K562 (cell line): ENCODE data around the gene TRIM33. TPM values are rescaled to one million over a fixed set of nuclear protein-coding genes. Genes with fewer than 3 reads are reported as not detected.

ENCODE experiments used
- ATAC-seq: fragments of 200-7000 bp; cut with Tn5 transposase; 3 replicates; pipeline ENCODE4 v1.9.1; 2020; ENCODE audit warnings: moderate library complexity
- BruUV-seq: library from RNA; stranded (reverse); fragments of 400-500 nt; replicated peaks from 2 replicates; lab custom pipeline; 2021; lab: Mats Ljungman, UMichigan
- CTCF ChIA-PET: fragments of 300-600 bp; formaldehyde crosslinking; extraction: SDS; loops from one replicate; lab custom pipeline; 2021; ENCODE audit warnings: low intra/inter-chr PET ratio; lab: Yijun Ruan, JAX
- POLR2A ChIA-PET: fragments of 300-600, 350-650 bp; sonication (Branson Sonifier 250); formaldehyde crosslinking; extraction: SDS; loops from one replicate; lab custom pipeline; 2021; ENCODE audit warnings: antibody characterized with exemption, inconsistent platforms; lab: Yijun Ruan, JAX
- DNase-seq, 4 experiments: peaks; one replicate each; pipeline versions ENCODE4 v3.0.0 to v3.0.0-alpha.2; 2011 to 2018; ENCODE audit warnings: low spot score in 3 of 4, mixed read lengths in 3 of 4; ENCODE audit errors: extremely low read depth in 1 of 4
- FAIRE-seq: peaks from 2 replicates; lab custom pipeline; 2011; peaks lifted over from hg19 to GRCh38; lab: Jason Lieb, UNC
- H2AFZ ChIP-seq: 2 replicates; pipeline ENCODE4 v1.6.0; 2011; ENCODE audit warnings: low read depth, low read length, control low read depth, inconsistent platforms
- H3K27ac ChIP-seq: fragments of 200-600 bp; 3 replicates; pipeline ENCODE4 v1.8.0; 2011; ENCODE audit warnings: low read depth, mild to moderate bottlenecking, control low read depth, inconsistent platforms, low read length, moderate library complexity, mixed read lengths; ENCODE audit errors: extremely low read depth
- H3K27me3 ChIP-seq, 2 experiments: fragments of 300-600 bp in 1 of 2; 2 replicates in 1 of 2; 3 replicates in 1 of 2; pipeline versions ENCODE4 v1.6.0 to v1.8.0; 2011; ENCODE audit warnings: inconsistent platforms in 2 of 2, low read length in 2 of 2, mild to moderate bottlenecking in 1 of 2, mixed read lengths in 1 of 2, moderate library complexity in 1 of 2; ENCODE audit not compliant: control insufficient read depth in 2 of 2, insufficient read depth in 2 of 2
- H3K36me3 ChIP-seq: fragments of 300-600 bp; 3 replicates; pipeline ENCODE4 v1.8.0; 2011; ENCODE audit warnings: mild to moderate bottlenecking, low read length, inconsistent platforms; ENCODE audit not compliant: control insufficient read depth, insufficient read depth
- H3K4me1 ChIP-seq, 2 experiments: fragments of 200-600 bp in 1 of 2; replicated peaks in 1 of 2; 2 replicates in 1 of 2; 3 replicates in 1 of 2; pipeline versions ENCODE4 v1.5.1 to v1.8.0; 2011; ENCODE audit warnings: inconsistent platforms in 2 of 2, low read length in 2 of 2, mild to moderate bottlenecking in 1 of 2, mixed read lengths in 1 of 2, moderate library complexity in 1 of 2; ENCODE audit not compliant: control insufficient read depth in 2 of 2, insufficient read depth in 2 of 2
- H3K4me2 ChIP-seq: 2 replicates; pipeline ENCODE4 v1.6.1; 2011; ENCODE audit warnings: low read length, control low read depth, inconsistent platforms, mixed read lengths; ENCODE audit not compliant: insufficient read depth
- H3K4me3 ChIP-seq: fragments of 200-600 bp; sonication (generic), shearing (Covaris generic); 2 replicates; pipeline ENCODE4 v1.5.1; 2016; ENCODE audit warnings: control low read depth, inconsistent platforms
- H3K79me2 ChIP-seq: fragments of 200-600 bp; 3 replicates; pipeline ENCODE4 v1.8.0; 2011; ENCODE audit warnings: low read length, inconsistent platforms; ENCODE audit not compliant: control insufficient read depth, insufficient read depth
- H3K9ac ChIP-seq, 2 experiments: 2 replicates each; pipeline versions ENCODE4 v1.6.0 to v1.6.1; 2011; ENCODE audit warnings: low read depth in 2 of 2, low read length in 2 of 2, control low read depth in 1 of 2, inconsistent platforms in 1 of 2, mild to moderate bottlenecking in 1 of 2, mixed read lengths in 1 of 2; ENCODE audit not compliant: insufficient read depth in 1 of 2
- H3K9me1 ChIP-seq: one replicate; pipeline ENCODE4 v1.6.0; 2011; ENCODE audit warnings: inconsistent platforms, mild to moderate bottlenecking, low read length, moderate library complexity; ENCODE audit not compliant: control insufficient read depth, insufficient read depth
- H3K9me3 ChIP-seq: replicated peaks from 2 replicates; pipeline ENCODE4 v1.5.1; 2011; ENCODE audit warnings: low read depth, low read length, inconsistent platforms; ENCODE audit not compliant: control insufficient read depth, insufficient read depth
- H4K20me1 ChIP-seq: replicated peaks from 2 replicates; pipeline ENCODE4 v1.6.1; 2011; ENCODE audit warnings: low read length, inconsistent platforms, mixed read lengths; ENCODE audit not compliant: control insufficient read depth, insufficient read depth
- WGBS: fragments of 100-300 bp; shearing (Covaris generic); methylation state at CpG from one replicate; pipeline ENCODE4 v1.1.6; 2016; ENCODE audit warnings: low coverage, mixed read lengths; ENCODE audit not compliant: insufficient coverage; ENCODE audit errors: missing lambda C conversion rate; 5-methylcytosine and 5-hydroxymethylcytosine counted together
- in situ Hi-C: fragments of 300-500 bp; cut with MboI; formaldehyde crosslinking; loops from 4 replicates; pipeline ENCODE4 v1.15.0; 2018; ENCODE audit warnings: inconsistent platforms, mixed read lengths
- intact Hi-C: fragments of 100-400 bp; cut with micrococcal nuclease; formaldehyde crosslinking; loops from 2 replicates; pipeline ENCODE4 v1.14.2; 2022
- polyA plus RNA-seq, 8 experiments: library from polyadenylated mRNA; depleted of rRNA in 4 of 8; stranded (reverse) in 5 of 8; unstranded in 3 of 8; fragments of >200 nt; fragmentation: Nextera tagmentation in 2 of 8; fragmentation: Illumina TruSeq in 1 of 8; extraction: Ambion mirVana in 2 of 8; extraction: Trizol in 1 of 8; gene quantifications; 2 replicates each; pipeline versions ENCODE4 v1.2.1 to v1.2.3, GENCODE V29; 2011 to 2014; ENCODE audit warnings: inconsistent platforms in 1 of 8, missing spikeins in 1 of 8
- total RNA-seq, 7 experiments: library from RNA; depleted of rRNA in 6 of 7; stranded (reverse); fragments of >200 nt in 6 of 7; fragmentation: Illumina TruSeq in 2 of 7; extraction: Trizol in 2 of 7; gene quantifications; 2 replicates each; pipeline versions ENCODE4 v1.2.1 to v1.2.3, GENCODE V29; 2011 to 2021; ENCODE audit warnings: low replicate concordance in 1 of 7
- TF ChIP-seq, protein P1 (sequence below), 3 experiments: fragments of 200-800 bp in 1 of 3; fragments of 250-450 bp in 1 of 3; fragments of 450-650 bp in 1 of 3; sonication (Bioruptor Pico) in 1 of 3; sonication (Bioruptor generic) in 1 of 3; formaldehyde crosslinking in 1 of 3; IDR thresholded peaks; 2 replicates each; pipeline versions ENCODE4 v1.6.1 to v1.8.0; 2016 to 2022; ENCODE audit warnings: mild to moderate bottlenecking in 2 of 3, missing genetic modification characterization in 2 of 3, missing compliant biosample characterization in 1 of 3, moderate library complexity in 1 of 3
- TF ChIP-seq, protein P2 (sequence below): fragments of 450-650 bp; conservative IDR thresholded peaks from 2 replicates; pipeline ENCODE4 v1.6.1; 2016; ENCODE audit warnings: missing genetic modification characterization, low read depth, mild to moderate bottlenecking, missing compliant biosample characterization, moderate library complexity

The TRIM33 gene
- total and polyA plus RNA-seq, 9 of the 15 experiments (the other 6 are each of a cell fraction or from before 2014, with no cell fraction given): 9.3 to 58.4 (median 40.2) TPM

DNA sequence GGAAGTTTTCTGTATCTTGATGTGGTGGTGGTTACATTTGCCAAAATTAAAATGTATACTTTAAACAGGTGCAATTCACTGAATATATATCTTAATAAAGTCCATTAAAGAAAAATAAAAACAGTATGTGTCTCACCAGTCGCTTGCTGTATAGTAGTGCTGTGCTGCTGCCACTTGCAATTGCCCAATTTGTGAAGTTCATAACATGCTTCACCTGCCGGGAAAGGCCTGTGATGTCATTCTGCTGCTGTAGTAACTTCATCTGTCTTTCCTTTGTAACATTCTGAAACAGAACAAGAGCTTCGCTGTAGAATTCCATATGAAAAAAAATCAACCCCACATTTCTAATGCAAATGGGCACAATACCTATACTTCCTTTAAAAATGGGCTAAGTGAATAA is 83.4 kb downstream of the TRIM33 start:
- DNase-seq: no peak
- no TSS peak for BruUV-seq
- Histone ChIP-seq H4K20me1 (no peaks in the 10 kb centered on the region), H3K4me1 (no peaks in the 10 kb centered on the region), H2AFZ (no peak overlapping the region), H3K4me3 (no peak overlapping the region), H3K27me3 (no peaks in the 10 kb centered on the region), H3K79me2 (no peaks in the 10 kb centered on the region; the same call in 2 of the 3 replicates), H3K9ac (no peak overlapping the region), H3K9me1 (no peaks in the 10 kb centered on the region), H3K36me3 (peaks cover 81% of the 10 kb centered on the region), H3K9me3 (no peaks in the 10 kb centered on the region), H3K27ac (no peak overlapping the region), H3K4me2 (no peak overlapping the region)
- in situ Hi-C loops: no loop called here
- ChIA-PET CTCF (interaction anchor here (1.2 to 6.2 kb wide), 3 partner anchors 76 to 131 kb away, joined by 3 to 68 read pairs (median 6); no protein-coding TSS in a partner anchor), POLR2A (interaction anchor here (0.6 to 1.0 kb wide), 2 partner anchors 8 to 13 kb away, joined by 3 read pairs; no protein-coding TSS in a partner anchor)
- TF ChIP-seq, protein P1, sequence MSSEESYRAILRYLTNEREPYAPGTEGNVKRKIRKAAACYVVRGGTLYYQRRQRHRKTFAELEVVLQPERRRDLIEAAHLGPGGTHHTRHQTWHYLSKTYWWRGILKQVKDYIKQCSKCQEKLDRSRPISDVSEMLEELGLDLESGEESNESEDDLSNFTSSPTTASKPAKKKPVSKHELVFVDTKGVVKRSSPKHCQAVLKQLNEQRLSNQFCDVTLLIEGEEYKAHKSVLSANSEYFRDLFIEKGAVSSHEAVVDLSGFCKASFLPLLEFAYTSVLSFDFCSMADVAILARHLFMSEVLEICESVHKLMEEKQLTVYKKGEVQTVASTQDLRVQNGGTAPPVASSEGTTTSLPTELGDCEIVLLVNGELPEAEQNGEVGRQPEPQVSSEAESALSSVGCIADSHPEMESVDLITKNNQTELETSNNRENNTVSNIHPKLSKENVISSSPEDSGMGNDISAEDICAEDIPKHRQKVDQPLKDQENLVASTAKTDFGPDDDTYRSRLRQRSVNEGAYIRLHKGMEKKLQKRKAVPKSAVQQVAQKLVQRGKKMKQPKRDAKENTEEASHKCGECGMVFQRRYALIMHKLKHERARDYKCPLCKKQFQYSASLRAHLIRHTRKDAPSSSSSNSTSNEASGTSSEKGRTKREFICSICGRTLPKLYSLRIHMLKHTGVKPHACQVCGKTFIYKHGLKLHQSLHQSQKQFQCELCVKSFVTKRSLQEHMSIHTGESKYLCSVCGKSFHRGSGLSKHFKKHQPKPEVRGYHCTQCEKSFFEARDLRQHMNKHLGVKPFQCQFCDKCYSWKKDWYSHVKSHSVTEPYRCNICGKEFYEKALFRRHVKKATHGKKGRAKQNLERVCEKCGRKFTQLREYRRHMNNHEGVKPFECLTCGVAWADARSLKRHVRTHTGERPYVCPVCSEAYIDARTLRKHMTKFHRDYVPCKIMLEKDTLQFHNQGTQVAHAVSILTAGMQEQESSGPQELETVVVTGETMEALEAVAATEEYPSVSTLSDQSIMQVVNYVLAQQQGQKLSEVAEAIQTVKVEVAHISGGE (CRISPR knock-in tag; IDR thresholded peaks at IDR 0.05): 0 out of 6 replicates have a peak, but pooled peaks of 1 of the 3 experiments have one; percentile 2
- TF ChIP-seq, protein P2, sequence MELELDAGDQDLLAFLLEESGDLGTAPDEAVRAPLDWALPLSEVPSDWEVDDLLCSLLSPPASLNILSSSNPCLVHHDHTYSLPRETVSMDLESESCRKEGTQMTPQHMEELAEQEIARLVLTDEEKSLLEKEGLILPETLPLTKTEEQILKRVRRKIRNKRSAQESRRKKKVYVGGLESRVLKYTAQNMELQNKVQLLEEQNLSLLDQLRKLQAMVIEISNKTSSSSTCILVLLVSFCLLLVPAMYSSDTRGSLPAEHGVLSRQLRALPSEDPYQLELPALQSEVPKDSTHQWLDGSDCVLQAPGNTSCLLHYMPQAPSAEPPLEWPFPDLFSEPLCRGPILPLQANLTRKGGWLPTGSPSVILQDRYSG (tag): no peak
- WGBS: 91% methylated on average over 3 of the region's 3 CpGs
- ATAC-seq: no peak
- no peak for FAIRE-seq
- intact Hi-C loops: loop anchor here (1.0 kb wide), 1 partner anchor 81 kb away; no protein-coding TSS in a partner anchor
